ENCODE results near the gene SPCS3. TPM values are rescaled to one million over a fixed set of nuclear protein-coding genes. Genes with fewer than 3 reads are reported as not detected.

SPCS3 gene
- total and polyA plus RNA-seq, 2 of the 13 experiments (the other 11 are each of a cell fraction or from before 2014, with no cell fraction given), result 26.3 to 57.0 TPM

GRCh38 chr4:176272799-176273198, 47.0 kb upstream of the SPCS3 start:
- Histone ChIP-seq H3K4me3 (replicated peaks in 1 of 3; ENCODE audit: insufficient read depth in 1 of 3, low read depth in 2 of 3, low read length in 3 of 3) (no peak overlapping the region), H3K27me3 (ENCODE audit: control insufficient read depth in 1 of 2, insufficient read depth in 2 of 2, low read length in 2 of 2) (peaks cover 0 to 4% of the 10 kb centered on the region in 2 experiments; a peak in 1 of 5 replicates), H3K27ac (ENCODE audit: extremely low read length, insufficient read depth, low read length) (no peak overlapping the region), H3K9ac (ENCODE audit: insufficient read depth, low read depth, low read length) (no peak overlapping the region), H3K79me2 (ENCODE audit: insufficient read depth, low read length) (no peaks in the 10 kb centered on the region), H4K20me1 (ENCODE audit: insufficient read depth, low read length) (no peaks in the 10 kb centered on the region), H3K36me3 (replicated peaks in 1 of 2; ENCODE audit: control insufficient read depth in 1 of 2, insufficient read depth in 2 of 2, low read length in 2 of 2) (no peaks in the 10 kb centered on the region), H3K9me3 (ENCODE audit: low read length) (no peaks in the 10 kb centered on the region), H3K4me2 (ENCODE audit: low read depth, low read length) (no peak overlapping the region), H3K4me1 (ENCODE audit: insufficient read depth, low read length) (peaks cover 8% of the 10 kb centered on the region), H2AFZ (ENCODE audit: low read length) (no peak overlapping the region)
- intact Hi-C loops (cut with micrococcal nuclease; ENCODE audit: unreplicated experiment) (no loop called here), in situ Hi-C loops (cut with HindIII; ENCODE audit: extremely low pct_ligation_motif_present, low pct_unique_long_range_greater_than_20kb) (no loop called here)
- FAIRE-seq (no peak), DNase-seq (ENCODE audit: low spot score) (no peak), ATAC-seq (no peak)
- no TSS peak for BruUV-seq (replicated peaks)
- under 1% methylated on average over 3 of the region's 3 CpGs for WGBS (ENCODE audit: low lambda C conversion rate)
- ChIA-PET CTCF (ENCODE audit: low intra/inter-chr PET ratio, low total read pairs) (no interaction called here), POLR2A (no interaction called here)
- TF ChIP-seq ZNF83 (CRISPR knock-in tag; IDR thresholded peaks at IDR 0.05; ENCODE audit: borderline replicate concordance) (no peak), ATF6 (CRISPR knock-in tag; conservative IDR thresholded peaks at IDR 0.05) (no peak), TAF1 (CRISPR knock-in tag; IDR thresholded peaks at IDR 0.05) (no peak), ETV5 (CRISPR knock-in tag; IDR thresholded peaks at IDR 0.05; ENCODE audit: borderline replicate concordance) (no peak), ZNF550 (CRISPR knock-in tag; IDR thresholded peaks at IDR 0.05; ENCODE audit: borderline replicate concordance) (no peak), MEF2D (CRISPR knock-in tag; IDR thresholded peaks at IDR 0.05) (no peak), ZNF407 (CRISPR knock-in tag; IDR thresholded peaks at IDR 0.05; ENCODE audit: not compliant biosample characterization) (no peak), ELF1 (CRISPR knock-in tag; IDR thresholded peaks at IDR 0.05) (no peak), BATF2 (CRISPR knock-in tag; IDR thresholded peaks at IDR 0.05) (no peak)

All from HepG2 (cell line).